H9 (cell line): ENCODE measurements around the gene DCLK2. TPM values are rescaled to one million over a fixed set of nuclear protein-coding genes. Genes with fewer than 3 reads are reported as not detected.

ENCODE experiments used
- DNase-seq: peaks from one replicate; pipeline ENCODE4 v3.0.0-alpha.2; 2017
- H2AFZ ChIP-seq: one replicate; pipeline ENCODE4 v1.6.1; 2013; ENCODE audit warnings: mild to moderate bottlenecking, low read length, control low read depth, moderate library complexity
- H2AK5ac ChIP-seq: 2 replicates; pipeline ENCODE4 v1.6.1; 2013; ENCODE audit warnings: low read length, control low read depth, mixed read lengths; ENCODE audit not compliant: insufficient read length
- H2BK120ac ChIP-seq: one replicate; pipeline ENCODE4 v1.6.1; 2013; ENCODE audit warnings: low read depth, mild to moderate bottlenecking, low read length, control low read depth, inconsistent platforms; ENCODE audit not compliant: poor library complexity, severe bottlenecking
- H2BK12ac ChIP-seq: 2 replicates; pipeline ENCODE4 v1.6.1; 2013; ENCODE audit warnings: low read length, control low read depth, mixed read lengths, low read depth; ENCODE audit not compliant: insufficient read length
- H2BK15ac ChIP-seq: 2 replicates; pipeline ENCODE4 v1.6.1; 2013; ENCODE audit warnings: low read depth, low read length, control low read depth
- H2BK20ac ChIP-seq: one replicate; pipeline ENCODE4 v1.6.1; 2013; ENCODE audit warnings: low read depth, mild to moderate bottlenecking, low read length, control low read depth, inconsistent platforms; ENCODE audit not compliant: poor library complexity, severe bottlenecking
- H2BK5ac ChIP-seq: 2 replicates; pipeline ENCODE4 v1.6.1; 2013; ENCODE audit warnings: low read length, control low read depth, mixed read lengths; ENCODE audit not compliant: insufficient read length
- H3K14ac ChIP-seq: 2 replicates; pipeline ENCODE4 v1.6.1; 2013; ENCODE audit warnings: low read length, control low read depth; ENCODE audit not compliant: insufficient read depth
- H3K18ac ChIP-seq: 2 replicates; pipeline ENCODE4 v1.6.1; 2013; ENCODE audit warnings: low read depth, mild to moderate bottlenecking, mixed read lengths, low read length, control low read depth; ENCODE audit not compliant: insufficient read length
- H3K23ac ChIP-seq: 2 replicates; pipeline ENCODE4 v1.6.1; 2013; ENCODE audit warnings: low read length, control low read depth, mixed read lengths, low read depth; ENCODE audit not compliant: insufficient read length
- H3K23me2 ChIP-seq: 2 replicates; pipeline ENCODE4 v1.6.1; 2013; ENCODE audit warnings: low read depth, mild to moderate bottlenecking, mixed read lengths, low read length, control low read depth; ENCODE audit not compliant: insufficient read length, poor library complexity, severe bottlenecking
- H3K27ac ChIP-seq: 2 replicates; pipeline ENCODE4 v1.5.1; 2013; ENCODE audit warnings: low read length, control low read depth, mixed read lengths, low read depth; ENCODE audit not compliant: insufficient read length
- H3K27me3 ChIP-seq: 2 replicates; pipeline ENCODE4 v1.6.1; 2013; ENCODE audit warnings: low read length, control low read depth, inconsistent platforms; ENCODE audit not compliant: insufficient read depth
- H3K4ac ChIP-seq: 2 replicates; pipeline ENCODE4 v1.6.1; 2013; ENCODE audit warnings: low read depth, mild to moderate bottlenecking, control low read depth, inconsistent platforms, low read length, moderate library complexity
- H3K4me1 ChIP-seq: 2 replicates; pipeline ENCODE4 v1.6.1; 2013; ENCODE audit warnings: low read length, control low read depth, inconsistent platforms; ENCODE audit not compliant: insufficient read depth
- H3K4me2 ChIP-seq: 2 replicates; pipeline ENCODE4 v1.6.1; 2013; ENCODE audit warnings: low read length, control low read depth, mixed read lengths; ENCODE audit not compliant: insufficient read length, insufficient read depth
- H3K56ac ChIP-seq: 2 replicates; pipeline ENCODE4 v1.6.1; 2013; ENCODE audit warnings: low read depth, mild to moderate bottlenecking, mixed read lengths, low read length, control low read depth; ENCODE audit not compliant: insufficient read length
- H3K79me1 ChIP-seq: 2 replicates; pipeline ENCODE4 v1.6.1; 2013; ENCODE audit warnings: low read depth, mild to moderate bottlenecking, moderate library complexity, low read length, control low read depth, inconsistent platforms; ENCODE audit not compliant: insufficient read depth, poor library complexity, severe bottlenecking
- H3K79me2 ChIP-seq: 2 replicates; pipeline ENCODE4 v1.6.1; 2013; ENCODE audit warnings: low read length, control low read depth, inconsistent platforms; ENCODE audit not compliant: insufficient read depth
- H3K9ac ChIP-seq: 2 replicates; pipeline ENCODE4 v1.6.1; 2013; ENCODE audit warnings: low read length, control low read depth, mixed read lengths; ENCODE audit not compliant: insufficient read length; ENCODE audit errors: extremely low read depth
- H3K9me3 ChIP-seq: one replicate; pipeline ENCODE4 v1.6.1; 2013; ENCODE audit warnings: low read depth, low read length, inconsistent platforms; ENCODE audit not compliant: control insufficient read depth
- H3T11ph ChIP-seq: one replicate; pipeline ENCODE4 v1.6.1; 2013; ENCODE audit warnings: mild to moderate bottlenecking, low read length, control low read depth, inconsistent platforms
- H4K20me1 ChIP-seq: one replicate; pipeline ENCODE4 v1.6.1; 2013; ENCODE audit not compliant: control insufficient read depth, insufficient read length, insufficient read depth
- H4K5ac ChIP-seq: 2 replicates; pipeline ENCODE4 v1.6.1; 2013; ENCODE audit warnings: low read depth, mild to moderate bottlenecking, mixed read lengths, low read length, control low read depth; ENCODE audit not compliant: insufficient read length
- H4K8ac ChIP-seq: replicated peaks from 2 replicates; pipeline ENCODE4 v1.6.1; 2013; ENCODE audit warnings: low read length, control low read depth, mixed read lengths, low read depth; ENCODE audit not compliant: insufficient read length
- H4K91ac ChIP-seq: 2 replicates; pipeline ENCODE4 v1.6.1; 2013; ENCODE audit warnings: low read depth, mild to moderate bottlenecking, moderate library complexity, mixed read lengths, low read length, control low read depth; ENCODE audit not compliant: insufficient read length
- H3K27ac Mint-ChIP-seq, 3 experiments: 2 replicates in 2 of 3; 3 replicates in 1 of 3; pipeline ENCODE4 v1.8.0; 2020 to 2021; ENCODE audit warnings: mixed read lengths in 3 of 3, mild to moderate bottlenecking in 1 of 3, moderate library complexity in 1 of 3
- H3K27me3 Mint-ChIP-seq: 2 replicates; pipeline ENCODE4 v1.8.0; 2021; ENCODE audit warnings: low read depth, mild to moderate bottlenecking, moderate library complexity, mixed read lengths
- H3K36me3 Mint-ChIP-seq, 3 experiments: 2 replicates in 2 of 3; 3 replicates in 1 of 3; pipeline ENCODE4 v1.8.0; 2020 to 2021; ENCODE audit warnings: low read depth in 3 of 3, mixed read lengths in 3 of 3; ENCODE audit not compliant: insufficient read depth in 1 of 3
- H3K4me1 Mint-ChIP-seq, 2 experiments: 2 replicates each; pipeline ENCODE4 v1.8.0; 2020; ENCODE audit warnings: mixed read lengths in 2 of 2
- H3K4me3 Mint-ChIP-seq, 2 experiments: 2 replicates in 1 of 2; 3 replicates in 1 of 2; pipeline ENCODE4 v1.8.0; 2020 to 2021; ENCODE audit warnings: mild to moderate bottlenecking in 2 of 2, mixed read lengths in 2 of 2, moderate library complexity in 1 of 2
- H3K9me3 Mint-ChIP-seq, 2 experiments: 2 replicates in 1 of 2; 3 replicates in 1 of 2; pipeline ENCODE4 v1.8.0; 2020; ENCODE audit warnings: mild to moderate bottlenecking in 2 of 2, mixed read lengths in 2 of 2, moderate library complexity in 1 of 2
- CTCF ChIP-seq: fragments of 200-600 bp; sonication (generic); conservative IDR thresholded peaks from 3 replicates; pipeline ENCODE4 v1.8.0; 2021; ENCODE audit warnings: antibody characterized with exemption, mild to moderate bottlenecking
- WGBS: extraction: QIAGEN DNeasy Blood & Tissue Kit; methylation state at CpG from one replicate; pipeline ENCODE4 v1.1.7; 2013; ENCODE audit warnings: missing lambda C conversion rate, low lambda C conversion rate, mixed read lengths; ENCODE audit not compliant: insufficient read length; ENCODE audit errors: extremely low coverage; 5-methylcytosine and 5-hydroxymethylcytosine counted together
- total RNA-seq: library from RNA; stranded (reverse); gene quantifications from 2 replicates; pipeline ENCODE4 v1.2.1, GENCODE V29; 2021

DCLK2 gene
- total RNA-seq, 1 experiment from 2014 or later = 0.33 TPM

GRCh38 chr4:150235317-150235716, 157.1 kb downstream of the DCLK2 start:
- no CpG with 5 or more reads among the region's 5 CpGs for WGBS
- Mint-ChIP-seq H3K27ac (peak overlapping the region in 1 of 3 experiments; percentile 52; a peak in 2 of 7 replicates), H3K36me3 (no peaks in the 10 kb centered on the region), H3K27me3 (no peaks in the 10 kb centered on the region), H3K4me3 (no peak overlapping the region), H3K9me3 (no peaks in the 10 kb centered on the region), H3K4me1 (peaks cover 15 to 18% of the 10 kb centered on the region in 2 experiments)
- H3K23me2 ChIP-seq = no peaks in the 10 kb centered on the region
- H4K8ac ChIP-seq = no peak overlapping the region
- TF ChIP-seq CTCF = peak; percentile 43; the same call in 2 of the 3 replicates
- H3K27ac ChIP-seq = no peak overlapping the region
- H4K91ac ChIP-seq = no peak overlapping the region
- no peaks in the 10 kb centered on the region for H4K20me1 ChIP-seq
- no peak for DNase-seq
- no peak overlapping the region for H2BK15ac ChIP-seq
- no peak overlapping the region for H3K56ac ChIP-seq
- no peaks in the 10 kb centered on the region for H3K79me1 ChIP-seq
- no peaks in the 10 kb centered on the region for H3K9me3 ChIP-seq
- no peak overlapping the region for H3T11ph ChIP-seq
- no peak overlapping the region for H3K14ac ChIP-seq
- H3K79me2 ChIP-seq = no peaks in the 10 kb centered on the region
- no peak overlapping the region for H3K23ac ChIP-seq
- H3K18ac ChIP-seq = no peak overlapping the region
- no peak overlapping the region for H3K9ac ChIP-seq
- no peak overlapping the region for H3K4me2 ChIP-seq
- no peak overlapping the region for H2AFZ ChIP-seq
- H2AK5ac ChIP-seq = no peak overlapping the region
- H3K27me3 ChIP-seq = no peaks in the 10 kb centered on the region
- no peak overlapping the region for H2BK120ac ChIP-seq
- no peaks in the 10 kb centered on the region for H3K4me1 ChIP-seq
- no peak overlapping the region for H2BK12ac ChIP-seq
- H2BK20ac ChIP-seq = no peak overlapping the region
- no peak overlapping the region for H3K4ac ChIP-seq
- H2BK5ac ChIP-seq = no peak overlapping the region
- no peak overlapping the region for H4K5ac ChIP-seq
